AG09309 (cell line): Measurements from ENCODE around the gene NFKB1.

Experiments used
- DNase-seq: peaks from one replicate; pipeline ENCODE4 v3.0.0-alpha.2; 2010; ENCODE audit warnings: low read depth
- H3K4me3 ChIP-seq: 2 replicates; pipeline ENCODE4 v1.5.1; 2011; ENCODE audit warnings: mild to moderate bottlenecking, low read depth, low read length, moderate library complexity; ENCODE audit not compliant: control insufficient read depth
- TF ChIP-seq, protein P1 (sequence below): IDR thresholded peaks from 2 replicates; pipeline ENCODE4 v1.5.1; 2011; ENCODE audit warnings: mild to moderate bottlenecking, low read depth, low read length, inconsistent platforms; ENCODE audit not compliant: insufficient read depth, control insufficient read depth; ENCODE audit errors: missing control alignments

NFKB1 gene

GRCh38 chr4:102594000-102594399 lies 92.8 kb downstream of the NFKB1 start:
- DNase-seq, result no peak
- TF ChIP-seq, protein P1, sequence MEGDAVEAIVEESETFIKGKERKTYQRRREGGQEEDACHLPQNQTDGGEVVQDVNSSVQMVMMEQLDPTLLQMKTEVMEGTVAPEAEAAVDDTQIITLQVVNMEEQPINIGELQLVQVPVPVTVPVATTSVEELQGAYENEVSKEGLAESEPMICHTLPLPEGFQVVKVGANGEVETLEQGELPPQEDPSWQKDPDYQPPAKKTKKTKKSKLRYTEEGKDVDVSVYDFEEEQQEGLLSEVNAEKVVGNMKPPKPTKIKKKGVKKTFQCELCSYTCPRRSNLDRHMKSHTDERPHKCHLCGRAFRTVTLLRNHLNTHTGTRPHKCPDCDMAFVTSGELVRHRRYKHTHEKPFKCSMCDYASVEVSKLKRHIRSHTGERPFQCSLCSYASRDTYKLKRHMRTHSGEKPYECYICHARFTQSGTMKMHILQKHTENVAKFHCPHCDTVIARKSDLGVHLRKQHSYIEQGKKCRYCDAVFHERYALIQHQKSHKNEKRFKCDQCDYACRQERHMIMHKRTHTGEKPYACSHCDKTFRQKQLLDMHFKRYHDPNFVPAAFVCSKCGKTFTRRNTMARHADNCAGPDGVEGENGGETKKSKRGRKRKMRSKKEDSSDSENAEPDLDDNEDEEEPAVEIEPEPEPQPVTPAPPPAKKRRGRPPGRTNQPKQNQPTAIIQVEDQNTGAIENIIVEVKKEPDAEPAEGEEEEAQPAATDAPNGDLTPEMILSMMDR, result no peak
- H3K4me3 ChIP-seq, result no peak overlapping the region

DNA sequence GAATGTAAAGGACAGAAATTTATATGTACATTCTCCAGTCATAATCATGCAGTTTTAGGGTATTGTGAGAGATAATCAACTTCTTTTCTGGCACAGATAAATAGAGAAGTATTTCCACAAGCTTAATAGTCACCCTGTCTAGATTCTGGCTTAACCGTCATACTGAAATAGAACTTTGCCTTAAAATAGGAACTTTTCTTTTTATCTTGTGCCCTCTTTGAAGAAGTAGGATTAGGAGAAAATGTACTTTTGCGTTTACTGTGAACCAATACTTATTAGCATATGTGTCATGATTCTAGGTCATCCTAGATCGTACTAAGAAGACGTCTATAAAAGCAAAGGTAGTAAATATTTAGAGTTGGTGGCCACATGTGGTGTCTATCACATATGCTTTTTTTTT lies 95.4 kb downstream of the NFKB1 start:
- TF ChIP-seq, protein P1, result no peak
- no peak overlapping the region for H3K4me3 ChIP-seq
- no peak for DNase-seq

GRCh38 chr4:102598086-102598761 lies 97.1 kb downstream of the NFKB1 start:
- no peak for DNase-seq
- H3K4me3 ChIP-seq, result no peak overlapping the region

GRCh38 chr4:102598762-102599374 lies 97.7 kb downstream of the NFKB1 start:
- TF ChIP-seq, protein P1, result no peak
- no peak overlapping the region for H3K4me3 ChIP-seq
- DNase-seq, result no peak

More at GRCh38 chr4:102598086-102598761, 97.1 kb downstream of the NFKB1 start:
- TF ChIP-seq, protein P1, result no peak

GRCh38 chr4:102599455-102599854 lies 98.3 kb downstream of the NFKB1 start:
- DNase-seq, result no peak
- H3K4me3 ChIP-seq, result no peak overlapping the region
- TF ChIP-seq, protein P1, result no peak

DNA sequence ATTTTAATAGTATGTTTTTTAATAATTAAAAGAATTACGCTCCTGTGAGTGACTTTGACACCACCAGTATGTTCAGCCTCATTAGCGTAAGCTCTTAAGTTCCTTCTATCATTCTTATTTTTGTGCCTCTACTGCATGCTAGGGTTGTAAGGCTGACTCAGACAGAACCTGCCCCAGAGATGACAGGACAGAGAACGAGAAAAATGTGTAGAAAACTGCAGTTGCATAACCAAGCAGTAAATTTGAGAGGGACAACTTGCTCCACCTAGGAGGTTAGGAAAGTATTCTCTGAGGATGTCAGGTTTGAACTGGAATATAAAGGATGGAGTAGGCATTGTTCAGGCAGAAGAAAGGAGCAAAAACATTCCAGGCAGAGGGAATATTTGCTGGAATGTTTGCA lies 98.7 kb downstream of the NFKB1 start:
- H3K4me3 ChIP-seq, result no peak overlapping the region
- no peak for DNase-seq
- TF ChIP-seq, protein P1, result no peak
